GM13976 (cell line): ENCODE data around the gene RBPJL.

Source experiments
- DNase-seq: peaks from one replicate; pipeline ENCODE4 v3.0.0; 2012; ENCODE audit warnings: low spot score
- CTCF ChIP-seq: IDR thresholded peaks from 2 replicates; pipeline ENCODE4 v1.5.1; 2012; ENCODE audit warnings: borderline replicate concordance, mild to moderate bottlenecking; ENCODE audit not compliant: insufficient read depth; ENCODE audit errors: extremely low read depth, missing control alignments, control extremely low read depth
- in situ Hi-C: fragments of 300-500 bp; cut with MboI; formaldehyde crosslinking; loops from one replicate; pipeline ENCODE4 v1.12.0; 2022; ENCODE audit warnings: low sequenced_read_pairs, mixed read lengths, inconsistent platforms; ENCODE audit not compliant: unreplicated experiment

Gene RBPJL

GRCh38 chr20:45307076-45307640 lies 518 bp downstream of the RBPJL start:
- no peak for DNase-seq
- in situ Hi-C loops: no loop called here
- no peak for TF ChIP-seq CTCF

GRCh38 chr20:45308117-45308778 lies 1.6 kb downstream of the RBPJL start, which contains the start of gene MATN4:
MATN4 (minus strand) TSS chr20:45308299; CDS start chr20:45305582, 2,717 bp downstream.
- no peak for TF ChIP-seq CTCF
- in situ Hi-C loops: no loop called here
- DNase-seq: no peak

- no peak for TF ChIP-seq CTCF
- in situ Hi-C loops: no loop called here
- no peak for DNase-seq
Observed at GRCh38 chr20:45309075-45309474, 2.4 kb downstream of the RBPJL start.

GRCh38 chr20:45311589-45312211 lies 5.1 kb downstream of the RBPJL start:
- DNase-seq: peak; percentile 86
- peak; percentile 82 for TF ChIP-seq CTCF
- in situ Hi-C loops: no loop called here

GRCh38 chr20:45312241-45312640 lies 5.6 kb downstream of the RBPJL start:
- TF ChIP-seq CTCF: no peak
- no peak for DNase-seq
- in situ Hi-C loops: no loop called here

- TF ChIP-seq CTCF: no peak
- no peak for DNase-seq
- in situ Hi-C loops: no loop called here
Observed at GRCh38 chr20:45313065-45313695, 6.5 kb downstream of the RBPJL start.
